Natural killer cell (primary cell): ENCODE results near the gene IGFBP5. TPM values are rescaled to one million over a fixed set of nuclear protein-coding genes. Genes with fewer than 3 reads are reported as not detected.

Experiments used
- ATAC-seq, 3 donors: fragments of 150-1000 bp in 2 of 3; fragments of 200-7000 bp in 1 of 3; cut with Tn5 transposase; 1 replicate in 1 of 3; 2 replicates in 2 of 3; pipeline ENCODE4 v1.10.0; 2021; ENCODE audit warnings: mild to moderate bottlenecking in 2 of 3, moderate library complexity in 2 of 3
- DNase-seq, 2 donors: peaks; one replicate each; pipeline versions ENCODE4 v3.0.0 to v3.0.0-alpha.2; 2013 to 2021; ENCODE audit warnings: mixed read lengths in 1 of 2
- H3K27ac ChIP-seq: one replicate; pipeline ENCODE4 v1.5.1; 2013; ENCODE audit warnings: mild to moderate bottlenecking, low read length
- H3K27me3 ChIP-seq: one replicate; pipeline ENCODE4 v1.6.1; 2013; ENCODE audit warnings: low read length; ENCODE audit not compliant: control insufficient read depth, insufficient read depth
- H3K36me3 ChIP-seq: one replicate; pipeline ENCODE4 v1.6.1; 2013; ENCODE audit warnings: low read length; ENCODE audit not compliant: control insufficient read depth, insufficient read depth
- H3K4me1 ChIP-seq: one replicate; pipeline ENCODE4 v1.6.1; 2013; ENCODE audit warnings: low read length; ENCODE audit not compliant: control insufficient read depth, insufficient read depth
- H3K4me3 ChIP-seq: one replicate; pipeline ENCODE4 v1.5.1; 2013; ENCODE audit warnings: low read length
- H3K9me3 ChIP-seq: one replicate; pipeline ENCODE4 v1.6.1; 2013; ENCODE audit warnings: low read length; ENCODE audit not compliant: control insufficient read depth, insufficient read depth
- H3K27ac Mint-ChIP-seq, 2 donors: one replicate each; pipeline ENCODE4 v1.8.0; 2022; ENCODE audit warnings: mild to moderate bottlenecking in 2 of 2, mixed read lengths in 2 of 2, moderate library complexity in 1 of 2
- H3K27me3 Mint-ChIP-seq, 2 donors: one replicate each; pipeline ENCODE4 v1.8.0; 2022; ENCODE audit warnings: low read depth in 2 of 2, mixed read lengths in 2 of 2
- H3K36me3 Mint-ChIP-seq: one replicate; pipeline ENCODE4 v1.8.0; 2022; ENCODE audit warnings: mixed read lengths
- H3K4me1 Mint-ChIP-seq, 2 donors: one replicate each; pipeline ENCODE4 v1.8.0; 2022; ENCODE audit warnings: mixed read lengths in 2 of 2
- H3K4me3 Mint-ChIP-seq: one replicate; pipeline ENCODE4 v1.8.0; 2022; ENCODE audit warnings: mild to moderate bottlenecking, moderate library complexity, mixed read lengths
- H3K9me3 Mint-ChIP-seq, 2 donors: one replicate each; pipeline ENCODE4 v1.8.0; 2022; ENCODE audit warnings: mixed read lengths in 2 of 2
- WGBS: methylation state at CpG from one replicate; pipeline ENCODE4 v1.1.7; 2013; ENCODE audit warnings: missing lambda C conversion rate; ENCODE audit not compliant: insufficient coverage; 5-methylcytosine and 5-hydroxymethylcytosine counted together
- intact Hi-C: fragments of 100-400 bp; cut with micrococcal nuclease; formaldehyde crosslinking; loops from one replicate; pipeline ENCODE4 v1.14.2; 2022
- total RNA-seq, 4 donors: library from RNA; stranded (reverse); fragments of 120-200 nt in 1 of 4; gene quantifications; one replicate each; pipeline versions ENCODE4 v1.2.3 to v1.2.4, GENCODE V29; 2013 to 2022
- TF ChIP-seq, protein P1 (sequence below): fragments of 200-600 bp; IDR thresholded peaks from one replicate; pipeline ENCODE4 v1.8.0; 2022; ENCODE audit warnings: antibody characterized with exemption

Gene IGFBP5
- total RNA-seq, 3 donors from 2014 or later (not counting 1 experiment from before 2014, with no cell fraction given): not detected

GRCh38 chr2:216711348-216711747, 16.0 kb upstream of the IGFBP5 start:
- ATAC-seq: no peak
- 76% methylated on average over 6 of the region's 8 CpGs for WGBS
- H3K9me3 ChIP-seq: no peaks in the 10 kb centered on the region
- no peaks in the 10 kb centered on the region for H3K27me3 ChIP-seq
- no peak overlapping the region for H3K27ac ChIP-seq
- no peak overlapping the region for H3K4me3 Mint-ChIP-seq
- no peaks in the 10 kb centered on the region for H3K9me3 Mint-ChIP-seq
- TF ChIP-seq, protein P1, sequence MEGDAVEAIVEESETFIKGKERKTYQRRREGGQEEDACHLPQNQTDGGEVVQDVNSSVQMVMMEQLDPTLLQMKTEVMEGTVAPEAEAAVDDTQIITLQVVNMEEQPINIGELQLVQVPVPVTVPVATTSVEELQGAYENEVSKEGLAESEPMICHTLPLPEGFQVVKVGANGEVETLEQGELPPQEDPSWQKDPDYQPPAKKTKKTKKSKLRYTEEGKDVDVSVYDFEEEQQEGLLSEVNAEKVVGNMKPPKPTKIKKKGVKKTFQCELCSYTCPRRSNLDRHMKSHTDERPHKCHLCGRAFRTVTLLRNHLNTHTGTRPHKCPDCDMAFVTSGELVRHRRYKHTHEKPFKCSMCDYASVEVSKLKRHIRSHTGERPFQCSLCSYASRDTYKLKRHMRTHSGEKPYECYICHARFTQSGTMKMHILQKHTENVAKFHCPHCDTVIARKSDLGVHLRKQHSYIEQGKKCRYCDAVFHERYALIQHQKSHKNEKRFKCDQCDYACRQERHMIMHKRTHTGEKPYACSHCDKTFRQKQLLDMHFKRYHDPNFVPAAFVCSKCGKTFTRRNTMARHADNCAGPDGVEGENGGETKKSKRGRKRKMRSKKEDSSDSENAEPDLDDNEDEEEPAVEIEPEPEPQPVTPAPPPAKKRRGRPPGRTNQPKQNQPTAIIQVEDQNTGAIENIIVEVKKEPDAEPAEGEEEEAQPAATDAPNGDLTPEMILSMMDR: no peak
- no peak for DNase-seq
- no peak overlapping the region for H3K27ac Mint-ChIP-seq
- intact Hi-C loops: no loop called here
- no peaks in the 10 kb centered on the region for H3K4me1 ChIP-seq
- peaks cover 11 to 15% of the 10 kb centered on the region in 2 donors for H3K27me3 Mint-ChIP-seq
- no peaks in the 10 kb centered on the region for H3K4me1 Mint-ChIP-seq
- H3K36me3 ChIP-seq: no peaks in the 10 kb centered on the region
- H3K4me3 ChIP-seq: no peak overlapping the region
- no peaks in the 10 kb centered on the region for H3K36me3 Mint-ChIP-seq

- WGBS: 77% methylated on average over 10 of the region's 11 CpGs
- no peaks in the 10 kb centered on the region for H3K4me1 Mint-ChIP-seq
- H3K27ac Mint-ChIP-seq: no peak overlapping the region
- ATAC-seq (no peak), DNase-seq (no peak)
- no peak overlapping the region for H3K4me3 Mint-ChIP-seq
- H3K9me3 Mint-ChIP-seq: no peaks in the 10 kb centered on the region
- H3K4me1 ChIP-seq: no peaks in the 10 kb centered on the region
- TF ChIP-seq, protein P1: no peak
- H3K4me3 ChIP-seq: no peak overlapping the region
- intact Hi-C loops: no loop called here
- H3K27ac ChIP-seq: no peak overlapping the region
- H3K36me3 Mint-ChIP-seq: no peaks in the 10 kb centered on the region
- H3K27me3 ChIP-seq: no peaks in the 10 kb centered on the region
- H3K36me3 ChIP-seq: no peaks in the 10 kb centered on the region
- H3K9me3 ChIP-seq: no peaks in the 10 kb centered on the region
- H3K27me3 Mint-ChIP-seq: peaks cover 11 to 14% of the 10 kb centered on the region in 2 donors
Observed at GRCh38 chr2:216710551-216711301, 15.4 kb upstream of the IGFBP5 start.

- Mint-ChIP-seq H3K27me3 (peaks cover 0 to 11% of the 10 kb centered on the region in 2 donors), H3K36me3 (no peaks in the 10 kb centered on the region), H3K4me1 (no peaks in the 10 kb centered on the region), H3K4me3 (no peak overlapping the region), H3K27ac (no peak overlapping the region), H3K9me3 (no peaks in the 10 kb centered on the region)
- Histone ChIP-seq H3K9me3 (no peaks in the 10 kb centered on the region), H3K4me3 (no peak overlapping the region), H3K27me3 (peaks cover 8% of the 10 kb centered on the region), H3K27ac (no peak overlapping the region), H3K36me3 (no peaks in the 10 kb centered on the region), H3K4me1 (no peaks in the 10 kb centered on the region)
- intact Hi-C loops: no loop called here
- ATAC-seq (no peak), DNase-seq (no peak)
- 78% methylated on average over 1 of the region's 1 CpG for WGBS
- TF ChIP-seq, protein P1: no peak
Observed at GRCh38 chr2:216702756-216703155, 7.4 kb upstream of the IGFBP5 start.

DNA sequence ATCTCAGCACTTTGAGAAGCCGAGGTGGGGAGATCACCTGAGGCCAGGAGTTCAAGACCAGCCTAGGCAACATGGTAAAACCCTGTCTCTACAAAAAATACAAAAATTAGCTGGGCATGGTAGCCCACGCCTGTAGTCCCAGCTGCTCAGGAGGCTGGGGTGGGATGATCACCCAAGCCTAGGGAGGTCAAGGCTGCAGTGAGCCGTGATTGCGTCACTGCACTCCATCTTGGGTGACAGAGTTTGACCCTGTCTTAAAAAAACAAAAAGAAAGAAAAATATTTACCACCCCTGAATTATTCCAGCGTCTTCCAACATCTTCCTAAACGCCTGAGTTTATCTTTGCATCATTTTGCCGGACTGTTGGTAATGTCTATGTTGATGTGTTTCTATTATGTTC, 6.2 kb upstream of the IGFBP5 start:
- Histone ChIP-seq H3K4me1 (no peaks in the 10 kb centered on the region), H3K9me3 (no peaks in the 10 kb centered on the region), H3K4me3 (no peak overlapping the region), H3K27me3 (peaks cover 8% of the 10 kb centered on the region), H3K27ac (no peak overlapping the region), H3K36me3 (no peaks in the 10 kb centered on the region)
- Mint-ChIP-seq H3K4me1 (no peaks in the 10 kb centered on the region), H3K27me3 (peaks cover 0 to 21% of the 10 kb centered on the region in 2 donors), H3K36me3 (no peaks in the 10 kb centered on the region), H3K4me3 (no peak overlapping the region), H3K27ac (no peak overlapping the region), H3K9me3 (no peaks in the 10 kb centered on the region)
- intact Hi-C loops: no loop called here
- WGBS: 91% methylated on average over 3 of the region's 7 CpGs
- DNase-seq (no peak), ATAC-seq (no peak)
- TF ChIP-seq, protein P1: no peak
